HCT116 (cell line): Measurements from ENCODE around the gene ACTR1A. TPM values are rescaled to one million over a fixed set of nuclear protein-coding genes. Genes with fewer than 3 reads are reported as not detected.
A peak's percentile ranks its signal among the peaks of the same experiment; 100 is the strongest.

Experiments used
- ATAC-seq: fragments of 200-7000 bp; cut with Tn5 transposase; 2 replicates; pipeline ENCODE4 v1.9.1; 2020; ENCODE audit warnings: mild to moderate bottlenecking, moderate library complexity
- BruUV-seq: library from RNA; stranded (reverse); fragments of 400-500 nt; replicated peaks from 2 replicates; lab custom pipeline; 2021; lab: Mats Ljungman, UMichigan
- CTCF ChIA-PET: fragments of 300-600 bp; sonication (Branson Sonifier 250); formaldehyde crosslinking; loops from one replicate; lab custom pipeline; 2021; ENCODE audit warnings: antibody characterized with exemption; lab: Charles Lee
- POLR2A ChIA-PET: fragments of 300-600, 350-600 bp; sonication (Branson Sonifier 250); formaldehyde crosslinking; loops from one replicate; lab custom pipeline; 2021; ENCODE audit warnings: antibody characterized with exemption; lab: Charles Lee
- RAD21 ChIA-PET, 2 experiments: fragments of 300-600 bp; sonication (Branson Sonifier 250); formaldehyde crosslinking; loops; one replicate each; lab custom pipeline; 2023; ENCODE audit warnings: low total read pairs in 2 of 2; ENCODE audit not compliant: uncharacterized antibody in 2 of 2, unreplicated experiment in 2 of 2, low non-redundant PET in 1 of 2; lab: Charles Lee
- DNase-seq: peaks from one replicate; pipeline ENCODE4 v3.0.0-alpha.2; 2010; ENCODE audit warnings: low read depth, low spot score
- H2AFZ ChIP-seq: fragments of 200-600 bp; shearing (Covaris generic), sonication (generic); 2 replicates; pipeline ENCODE4 v1.6.1; 2017; ENCODE audit warnings: low read depth, mixed run types, mixed read lengths, antibody characterized with exemption, low read length; ENCODE audit not compliant: poor library complexity, severe bottlenecking
- H3K27ac ChIP-seq: 2 replicates; pipeline ENCODE4 v1.5.1; 2012; ENCODE audit warnings: low read depth, low read length
- H3K27me3 ChIP-seq: fragments of 200-600 bp; sonication (generic); 2 replicates; pipeline ENCODE4 v1.6.1; 2016; ENCODE audit warnings: mixed run types, low read length, mixed read lengths; ENCODE audit not compliant: insufficient read depth
- H3K36me3 ChIP-seq, 2 experiments: fragments of 200-500 bp in 1 of 2; fragments of 200-600 bp in 1 of 2; sonication (Bioruptor generic) in 1 of 2; sonication (generic) in 1 of 2; 2 replicates each; pipeline versions ENCODE4 v1.5.1 to v1.6.1; 2014 to 2016; ENCODE audit warnings: low read length in 2 of 2, inconsistent platforms in 1 of 2, mixed read lengths in 1 of 2, mixed run types in 1 of 2; ENCODE audit not compliant: insufficient read depth in 2 of 2, control insufficient read depth in 1 of 2
- H3K4me1 ChIP-seq, 2 experiments: fragments of 200-600 bp in 1 of 2; sonication (generic) in 1 of 2; 2 replicates each; pipeline versions ENCODE4 v1.5.1 to v1.6.1; 2012 to 2017; ENCODE audit warnings: low read length in 2 of 2, inconsistent platforms in 1 of 2, mild to moderate bottlenecking in 1 of 2, mixed read lengths in 1 of 2, mixed run types in 1 of 2, moderate library complexity in 1 of 2; ENCODE audit not compliant: insufficient read depth in 2 of 2, control insufficient read depth in 1 of 2
- H3K4me2 ChIP-seq: fragments of 200-600 bp; sonication (generic); 2 replicates; pipeline ENCODE4 v1.6.1; 2017; ENCODE audit warnings: mixed run types, low read length, mixed read lengths
- H3K4me3 ChIP-seq, 2 experiments: fragments of 200-600 bp in 1 of 2; sonication (generic) in 1 of 2; replicated peaks in 1 of 2; 2 replicates each; pipeline ENCODE4 v1.5.1; 2011 to 2016; ENCODE audit warnings: low read length in 2 of 2, control low read depth in 1 of 2, low read depth in 1 of 2, mild to moderate bottlenecking in 1 of 2, mixed read lengths in 1 of 2, mixed run types in 1 of 2
- H3K79me2 ChIP-seq: fragments of 200-600 bp; sonication (generic); 2 replicates; pipeline ENCODE4 v1.6.1; 2017; ENCODE audit warnings: mild to moderate bottlenecking, mixed run types, low read length, moderate library complexity, mixed read lengths; ENCODE audit not compliant: insufficient read depth
- H3K9ac ChIP-seq: fragments of 200-600 bp; sonication (generic); 2 replicates; pipeline ENCODE4 v1.6.1; 2016; ENCODE audit warnings: low read length, mixed read lengths
- H3K9me2 ChIP-seq: fragments of 200-600 bp; sonication (generic), shearing (Covaris generic); 2 replicates; pipeline ENCODE4 v1.6.1; 2017; ENCODE audit warnings: mixed run types, mild to moderate bottlenecking, moderate library complexity; ENCODE audit not compliant: insufficient read depth
- H3K9me3 ChIP-seq, 2 experiments: fragments of 200-500 bp in 1 of 2; fragments of 200-600 bp in 1 of 2; sonication (Bioruptor generic) in 1 of 2; sonication (generic) in 1 of 2; 2 replicates each; pipeline ENCODE4 v1.6.1; 2014 to 2017; ENCODE audit warnings: low read length in 2 of 2, mixed read lengths in 2 of 2, inconsistent platforms in 1 of 2, low read depth in 1 of 2, mild to moderate bottlenecking in 1 of 2, mixed run types in 1 of 2, moderate library complexity in 1 of 2; ENCODE audit not compliant: control insufficient read depth in 1 of 2, insufficient read depth in 1 of 2
- H4K20me1 ChIP-seq: fragments of 200-600 bp; sonication (generic), shearing (Covaris generic); 2 replicates; pipeline ENCODE4 v1.6.1; 2017; ENCODE audit warnings: mixed run types, mild to moderate bottlenecking, moderate library complexity; ENCODE audit not compliant: insufficient read depth
- CEBPB ChIP-seq: IDR thresholded peaks from 2 replicates; pipeline ENCODE4 v1.6.1; 2012; ENCODE audit warnings: low read depth
- EZH2 ChIP-seq: fragments of 200-600 bp; sonication (generic); IDR thresholded peaks from 2 replicates; pipeline ENCODE4 v1.6.1; 2017; ENCODE audit warnings: antibody characterized with exemption, mixed run types
- EZH2phosphoT487 ChIP-seq: fragments of 200-600 bp; IDR thresholded peaks from 2 replicates; pipeline ENCODE4 v1.6.1; 2018; ENCODE audit warnings: antibody characterized with exemption, borderline replicate concordance
- JUND ChIP-seq: IDR thresholded peaks from 2 replicates; pipeline ENCODE4 v1.6.1; 2012
- POLR2A ChIP-seq: IDR thresholded peaks from 2 replicates; pipeline ENCODE4 v1.7.0; 2011; ENCODE audit warnings: borderline replicate concordance; ENCODE audit not compliant: insufficient read depth, insufficient read length; ENCODE audit errors: extremely low read depth
- POLR2AphosphoS5 ChIP-seq: IDR thresholded peaks from 2 replicates; pipeline ENCODE4 v1.6.1; 2011; ENCODE audit warnings: mild to moderate bottlenecking, low read depth, low read length, moderate library complexity
- RAD21 ChIP-seq: IDR thresholded peaks from 2 replicates; pipeline ENCODE4 v1.6.1; 2012; ENCODE audit warnings: low read depth, mild to moderate bottlenecking
- SP1 ChIP-seq: IDR thresholded peaks from 2 replicates; pipeline ENCODE4 v1.6.1; 2012; ENCODE audit warnings: low read depth
- TCF7L2 ChIP-seq: IDR thresholded peaks from 2 replicates; pipeline ENCODE4 v1.7.0; 2011; ENCODE audit warnings: borderline replicate concordance, inconsistent platforms; ENCODE audit not compliant: insufficient read depth, insufficient read length; ENCODE audit errors: extremely low read depth
- YY1 ChIP-seq: IDR thresholded peaks from 2 replicates; pipeline ENCODE4 v1.6.1; 2011; ENCODE audit warnings: low read length, low read depth, moderate library complexity, mild to moderate bottlenecking; ENCODE audit not compliant: insufficient replicate concordance; ENCODE audit errors: extremely low read depth
- ZFX ChIP-seq: fragments of 450-650 bp; IDR thresholded peaks from 2 replicates; pipeline ENCODE4 v1.6.1; 2017
- intact Hi-C: fragments of 100-400 bp; cut with micrococcal nuclease; formaldehyde crosslinking; loops from 2 replicates; pipeline ENCODE4 v1.10.0; 2022
- total RNA-seq: library from RNA; stranded (reverse); gene quantifications from one replicate; pipeline ENCODE4 v1.2.1, GENCODE V29; 2021; ENCODE audit not compliant: unreplicated experiment
- TF ChIP-seq, protein P1 (sequence below), 3 experiments: fragments of 200-600 bp in 1 of 3; sonication (generic) in 1 of 3; IDR thresholded peaks in 2 of 3; conservative IDR thresholded peaks in 1 of 3; 2 replicates each; pipeline ENCODE4 v1.5.1; 2012 to 2017; ENCODE audit warnings: low read depth in 2 of 3, low read length in 2 of 3, antibody characterized with exemption in 1 of 3, borderline replicate concordance in 1 of 3, control low read depth in 1 of 3, mild to moderate bottlenecking in 1 of 3, mixed read lengths in 1 of 3, mixed run types in 1 of 3, moderate library complexity in 1 of 3; ENCODE audit not compliant: insufficient read depth in 1 of 3
- TF ChIP-seq, protein P2 (sequence below): IDR thresholded peaks from 2 replicates; pipeline ENCODE4 v1.6.1; 2011; ENCODE audit warnings: mild to moderate bottlenecking, low read length, moderate library complexity; ENCODE audit not compliant: insufficient replicate concordance; ENCODE audit errors: extremely low read depth

The ACTR1A gene
- total RNA-seq, 1 experiment from 2014 or later = 94.2 TPM

DNA sequence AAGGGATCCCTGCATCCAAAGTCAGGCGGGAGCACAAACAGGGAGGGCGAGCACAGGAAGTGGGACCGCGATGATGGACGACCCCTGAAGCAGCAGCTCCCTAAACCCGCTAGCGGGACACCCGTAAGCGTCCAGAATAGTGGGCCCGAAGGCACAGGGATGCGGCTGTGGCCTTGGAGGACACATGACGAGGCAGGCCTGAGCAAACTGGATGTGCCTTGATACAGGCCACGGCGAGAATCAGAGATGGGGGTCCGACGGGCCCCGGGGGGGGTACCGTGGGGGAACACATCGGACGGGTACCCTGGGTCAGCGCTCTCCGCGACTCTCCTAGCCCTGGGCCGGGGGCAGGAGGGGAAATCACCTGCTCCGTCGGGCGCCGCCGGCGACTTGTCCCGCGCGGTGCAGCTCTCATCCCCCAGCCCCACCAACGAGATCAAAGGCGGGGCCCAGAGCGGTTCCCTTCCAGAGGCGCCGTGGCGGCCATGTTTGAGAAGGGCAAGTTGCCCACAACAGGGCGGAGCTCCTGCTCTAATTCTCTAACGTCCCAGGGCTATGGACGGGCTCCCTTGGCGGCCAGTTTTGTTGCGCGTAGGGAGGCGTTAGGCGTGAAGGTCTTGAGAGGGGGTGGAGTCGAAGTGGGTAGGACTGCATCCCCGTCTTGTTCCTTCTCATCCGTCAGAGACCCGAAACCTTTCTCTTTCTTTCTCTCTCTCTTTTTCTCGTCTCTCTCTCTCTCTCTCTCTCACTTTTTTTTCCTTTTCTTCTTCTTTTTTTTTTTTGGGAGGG lies 70.2 kb downstream of the ACTR1A start, which contains the start of gene CUEDC2:
Gene CUEDC2, minus strand, starts transcription at position 413 of the 789 bp plus-strand sequence. CDS start 7,386 bp downstream, outside the sequence.
- BruUV-seq = TSS peak; percentile 57
- ChIA-PET CTCF (interaction anchor here (0.6 to 4.6 kb wide), 7 partner anchors 8 to 263 kb away, joined by 3 to 41 read pairs (median 6); partner anchors contain the start of genes ACTR1A, C10orf95, FBXL15 and SUFU), POLR2A (interaction anchor here (1.0 to 6.6 kb wide), 8 partner anchors 9 to 72 kb away, joined by 3 to 47 read pairs (median 6); partner anchors contain the start of genes C10orf95, FBXL15 and SUFU), RAD21 (interaction anchor here (0.8 to 1.7 kb wide), 6 partner anchors 9 to 202 kb away, joined by 3 to 6 read pairs (median 4); no protein-coding TSS in a partner anchor)
- TF ChIP-seq, protein P1, sequence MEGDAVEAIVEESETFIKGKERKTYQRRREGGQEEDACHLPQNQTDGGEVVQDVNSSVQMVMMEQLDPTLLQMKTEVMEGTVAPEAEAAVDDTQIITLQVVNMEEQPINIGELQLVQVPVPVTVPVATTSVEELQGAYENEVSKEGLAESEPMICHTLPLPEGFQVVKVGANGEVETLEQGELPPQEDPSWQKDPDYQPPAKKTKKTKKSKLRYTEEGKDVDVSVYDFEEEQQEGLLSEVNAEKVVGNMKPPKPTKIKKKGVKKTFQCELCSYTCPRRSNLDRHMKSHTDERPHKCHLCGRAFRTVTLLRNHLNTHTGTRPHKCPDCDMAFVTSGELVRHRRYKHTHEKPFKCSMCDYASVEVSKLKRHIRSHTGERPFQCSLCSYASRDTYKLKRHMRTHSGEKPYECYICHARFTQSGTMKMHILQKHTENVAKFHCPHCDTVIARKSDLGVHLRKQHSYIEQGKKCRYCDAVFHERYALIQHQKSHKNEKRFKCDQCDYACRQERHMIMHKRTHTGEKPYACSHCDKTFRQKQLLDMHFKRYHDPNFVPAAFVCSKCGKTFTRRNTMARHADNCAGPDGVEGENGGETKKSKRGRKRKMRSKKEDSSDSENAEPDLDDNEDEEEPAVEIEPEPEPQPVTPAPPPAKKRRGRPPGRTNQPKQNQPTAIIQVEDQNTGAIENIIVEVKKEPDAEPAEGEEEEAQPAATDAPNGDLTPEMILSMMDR (IDR thresholded peaks at IDR 0.05 in 2 of 3, conservative IDR thresholded peaks at IDR 0.05 in 1 of 3; ENCODE audit: borderline replicate concordance in 1 of 3, insufficient read depth in 1 of 3, low read depth in 2 of 3, low read length in 2 of 3) = no peak
- TF ChIP-seq, protein P2, sequence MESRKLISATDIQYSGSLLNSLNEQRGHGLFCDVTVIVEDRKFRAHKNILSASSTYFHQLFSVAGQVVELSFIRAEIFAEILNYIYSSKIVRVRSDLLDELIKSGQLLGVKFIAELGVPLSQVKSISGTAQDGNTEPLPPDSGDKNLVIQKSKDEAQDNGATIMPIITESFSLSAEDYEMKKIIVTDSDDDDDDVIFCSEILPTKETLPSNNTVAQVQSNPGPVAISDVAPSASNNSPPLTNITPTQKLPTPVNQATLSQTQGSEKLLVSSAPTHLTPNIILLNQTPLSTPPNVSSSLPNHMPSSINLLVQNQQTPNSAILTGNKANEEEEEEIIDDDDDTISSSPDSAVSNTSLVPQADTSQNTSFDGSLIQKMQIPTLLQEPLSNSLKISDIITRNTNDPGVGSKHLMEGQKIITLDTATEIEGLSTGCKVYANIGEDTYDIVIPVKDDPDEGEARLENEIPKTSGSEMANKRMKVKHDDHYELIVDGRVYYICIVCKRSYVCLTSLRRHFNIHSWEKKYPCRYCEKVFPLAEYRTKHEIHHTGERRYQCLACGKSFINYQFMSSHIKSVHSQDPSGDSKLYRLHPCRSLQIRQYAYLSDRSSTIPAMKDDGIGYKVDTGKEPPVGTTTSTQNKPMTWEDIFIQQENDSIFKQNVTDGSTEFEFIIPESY = peak; percentile 91
- TF ChIP-seq POLR2A = peak; percentile 84
- TF ChIP-seq CEBPB = no peak
- TF ChIP-seq TCF7L2 = peak; percentile 99
- TF ChIP-seq YY1 = peak; percentile 100
- no peak for TF ChIP-seq RAD21
- TF ChIP-seq POLR2AphosphoS5 = peak; percentile 89
- TF ChIP-seq ZFX = peak; percentile 98; the same call in 1 of the 2 replicates
- no peak for TF ChIP-seq SP1
- TF ChIP-seq EZH2 = no peak
- no peak for TF ChIP-seq EZH2phosphoT487
- no peak for TF ChIP-seq JUND
- H3K4me2 ChIP-seq = peak within 1 kb of the TSS; percentile 94
- intact Hi-C loops = loop anchor here (1.0 kb wide), 1 partner anchor 17 kb away; no protein-coding TSS in a partner anchor
- H3K9ac ChIP-seq = peak within 1 kb of the TSS; percentile 94
- no peak within 1 kb of the TSS for H2AFZ ChIP-seq
- peak within 1 kb of the TSS; percentile 84 for H3K27ac ChIP-seq
- ATAC-seq (peak; percentile 95), DNase-seq (peak; percentile 98)
- H3K9me3 ChIP-seq = no peaks in the 10 kb centered on the region
- H3K4me1 ChIP-seq = peaks cover 0 to 26% of the 10 kb centered on the region in 2 experiments; a peak in 2 of 4 replicates
- H3K4me3 ChIP-seq = peak within 1 kb of the TSS; percentile 90 to 91
- H4K20me1 ChIP-seq = no peaks in the 10 kb centered on the region
- H3K79me2 ChIP-seq = peaks cover 19% of the 10 kb centered on the region
- H3K36me3 ChIP-seq = no peaks in the 10 kb centered on the region; a peak in 1 of 4 replicates
- H3K27me3 ChIP-seq = peaks cover 7% of the 10 kb centered on the region; the same call in 1 of the 2 replicates
- no peaks in the 10 kb centered on the region for H3K9me2 ChIP-seq
